Cortex of kidney (tissue), 1 donor: ENCODE data around the gene RAD23A.
A peak's percentile ranks its signal among the peaks of the same experiment; 100 is the strongest.
"Not testable (repeated sequence)": the region's sequence is repeated elsewhere in the genome, so short reads cannot be mapped to it uniquely, and the experiment has no call there.

Source experiments
- DNase-seq: peaks from one replicate; lab custom pipeline; 2025; lab: John Stamatoyannopoulos, UW

Gene RAD23A

DNA sequence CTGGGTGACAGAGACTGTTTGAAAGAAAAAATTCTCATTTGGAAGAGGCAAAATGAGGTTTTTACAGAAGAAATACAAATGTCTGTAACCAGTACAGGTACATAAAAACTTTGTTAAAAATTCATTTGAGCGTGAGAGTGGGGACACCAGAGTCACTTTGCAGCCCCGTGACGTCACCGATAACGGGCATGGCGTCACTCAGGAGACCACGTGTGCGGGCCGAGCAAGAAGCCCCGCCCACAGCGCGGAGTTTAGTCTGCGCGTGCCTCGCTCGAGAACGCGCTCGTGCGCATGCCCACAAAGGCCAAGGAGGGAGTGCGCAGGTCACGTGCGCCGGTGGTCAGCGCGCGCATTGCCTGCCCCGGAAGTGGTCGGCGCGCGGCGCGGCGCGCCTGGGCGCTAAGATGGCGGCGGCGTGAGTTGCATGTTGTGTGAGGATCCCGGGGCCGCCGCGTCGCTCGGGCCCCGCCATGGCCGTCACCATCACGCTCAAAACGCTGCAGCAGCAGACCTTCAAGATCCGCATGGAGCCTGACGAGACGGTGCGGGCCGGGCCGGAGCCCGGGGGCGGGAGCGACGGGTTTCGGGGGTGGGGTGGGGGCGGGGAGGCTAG, at the start of gene RAD23A:
Gene RAD23A, plus strand, starts transcription at position 384 of the 613 bp plus-strand sequence. Its CDS starts 87 bp downstream, at position 471.
- peak; percentile 52 for DNase-seq

DNA sequence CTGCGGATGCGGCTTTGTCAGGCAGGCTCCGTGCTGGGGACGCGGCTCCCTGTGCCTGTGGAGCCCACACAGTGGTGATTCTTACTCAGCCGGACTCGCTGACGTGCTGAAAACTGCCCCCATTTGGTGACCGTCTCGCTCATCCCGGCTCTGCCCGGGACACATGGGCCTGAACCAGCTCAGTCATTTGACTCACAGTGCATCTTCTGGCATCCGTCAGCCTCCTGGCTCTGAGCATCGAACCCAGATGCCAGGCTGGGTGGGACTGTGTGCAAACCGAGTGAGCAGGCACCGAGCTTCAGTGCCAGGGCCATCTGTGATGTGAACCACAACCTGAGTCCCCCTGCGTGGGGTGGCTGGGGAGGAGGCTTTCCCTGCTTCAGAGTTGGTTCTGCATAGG, 49.2 kb upstream of the RAD23A start:
- DNase-seq = no peak

DNA sequence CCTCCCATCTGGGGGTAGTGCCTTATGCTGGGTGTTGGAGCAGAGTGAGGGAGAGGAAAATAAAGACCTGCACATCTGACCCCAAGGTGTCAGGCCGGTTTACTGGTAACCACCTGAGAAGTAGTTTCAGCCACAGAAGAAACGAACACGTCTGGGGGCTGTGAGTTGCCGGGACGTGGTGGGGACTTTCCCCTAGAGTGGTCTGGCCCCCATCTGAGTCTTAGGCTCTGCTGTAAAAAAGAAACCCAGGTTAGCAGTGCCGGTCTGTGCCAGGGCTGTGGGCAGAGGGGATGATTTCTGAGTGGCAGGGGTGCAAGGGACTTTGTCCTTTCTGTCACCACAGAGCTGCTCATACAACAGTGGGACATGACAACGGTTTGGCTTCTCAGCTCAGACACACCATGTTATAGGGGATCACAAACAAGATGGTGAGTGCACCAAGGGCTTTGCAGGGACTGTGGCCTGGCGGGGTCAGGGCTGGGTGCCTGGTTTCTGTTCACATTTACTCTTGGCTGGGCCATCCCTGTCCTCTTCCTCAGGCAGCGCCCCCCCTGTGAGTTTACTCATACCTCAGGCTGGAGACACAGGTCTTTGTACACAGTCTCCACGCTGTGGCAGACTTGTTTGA, 45.7 kb upstream of the RAD23A start:
- DNase-seq = no peak

DNA sequence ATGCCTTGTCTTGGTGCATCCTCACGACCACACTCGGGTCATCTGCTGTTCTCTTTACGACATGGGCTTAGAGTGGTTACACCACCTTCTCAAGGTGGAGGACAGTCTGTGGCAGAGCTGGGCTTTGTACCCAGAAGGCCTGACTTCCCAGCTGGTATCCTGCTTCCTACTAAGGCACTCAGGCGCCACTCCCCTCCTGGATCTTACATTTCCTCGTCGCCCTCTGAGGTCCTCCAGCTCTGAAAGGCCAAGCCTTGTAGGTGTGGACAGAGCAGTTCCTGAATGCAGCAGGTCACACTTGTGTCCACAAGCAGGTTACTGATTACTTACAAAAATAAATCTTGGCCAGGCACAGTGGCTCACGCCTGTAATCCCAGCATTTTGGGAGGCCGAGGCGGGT, 38.5 kb upstream of the RAD23A start:
- no peak for DNase-seq

DNA sequence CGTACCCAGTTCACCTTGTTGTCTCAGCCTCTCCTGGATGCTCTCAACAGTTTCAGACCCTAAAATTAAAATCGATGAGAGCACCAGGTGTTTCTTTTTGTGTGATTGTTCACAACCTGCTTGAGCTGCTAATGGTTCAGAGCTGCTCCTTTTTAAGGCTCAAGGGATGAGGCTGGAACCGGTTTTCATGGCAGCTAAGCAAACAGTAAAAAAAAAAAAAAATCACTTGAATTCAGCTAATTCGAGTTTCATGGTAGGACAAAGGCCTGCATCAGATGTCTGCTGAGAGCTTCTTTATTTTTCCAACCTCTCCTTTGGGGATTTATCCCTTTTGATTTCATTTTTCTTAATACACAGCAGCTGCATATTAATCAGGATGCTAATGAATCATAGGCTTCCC, 33.1 kb upstream of the RAD23A start:
- DNase-seq = no peak

DNA sequence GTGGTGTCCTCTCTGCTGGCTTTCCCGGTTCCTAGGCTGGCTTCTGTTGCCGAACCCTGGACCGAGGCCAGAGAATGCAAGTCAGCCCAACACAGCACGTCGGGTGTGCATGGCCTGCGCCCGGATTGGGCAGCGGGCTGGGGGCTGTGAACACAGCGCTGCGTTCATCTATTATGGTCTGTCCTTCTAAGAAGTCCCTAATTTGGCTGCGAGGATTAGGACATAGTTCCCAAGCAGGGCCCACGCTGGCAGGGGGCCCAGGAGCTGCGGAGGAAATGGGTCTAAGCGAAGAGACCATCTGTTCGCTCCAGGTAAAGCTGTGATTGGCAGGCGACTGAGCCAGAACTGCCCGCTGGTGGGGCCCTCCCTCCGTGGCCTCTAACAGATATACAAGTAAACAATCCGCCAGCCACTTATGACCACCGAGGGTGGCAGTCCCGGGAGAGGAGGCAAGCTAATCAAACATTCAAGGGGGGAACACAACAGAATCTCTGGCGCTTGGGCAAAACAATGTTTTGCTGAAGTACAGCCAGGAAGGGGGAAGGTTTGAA, 32.6 kb upstream of the RAD23A start:
- DNase-seq = no peak

DNA sequence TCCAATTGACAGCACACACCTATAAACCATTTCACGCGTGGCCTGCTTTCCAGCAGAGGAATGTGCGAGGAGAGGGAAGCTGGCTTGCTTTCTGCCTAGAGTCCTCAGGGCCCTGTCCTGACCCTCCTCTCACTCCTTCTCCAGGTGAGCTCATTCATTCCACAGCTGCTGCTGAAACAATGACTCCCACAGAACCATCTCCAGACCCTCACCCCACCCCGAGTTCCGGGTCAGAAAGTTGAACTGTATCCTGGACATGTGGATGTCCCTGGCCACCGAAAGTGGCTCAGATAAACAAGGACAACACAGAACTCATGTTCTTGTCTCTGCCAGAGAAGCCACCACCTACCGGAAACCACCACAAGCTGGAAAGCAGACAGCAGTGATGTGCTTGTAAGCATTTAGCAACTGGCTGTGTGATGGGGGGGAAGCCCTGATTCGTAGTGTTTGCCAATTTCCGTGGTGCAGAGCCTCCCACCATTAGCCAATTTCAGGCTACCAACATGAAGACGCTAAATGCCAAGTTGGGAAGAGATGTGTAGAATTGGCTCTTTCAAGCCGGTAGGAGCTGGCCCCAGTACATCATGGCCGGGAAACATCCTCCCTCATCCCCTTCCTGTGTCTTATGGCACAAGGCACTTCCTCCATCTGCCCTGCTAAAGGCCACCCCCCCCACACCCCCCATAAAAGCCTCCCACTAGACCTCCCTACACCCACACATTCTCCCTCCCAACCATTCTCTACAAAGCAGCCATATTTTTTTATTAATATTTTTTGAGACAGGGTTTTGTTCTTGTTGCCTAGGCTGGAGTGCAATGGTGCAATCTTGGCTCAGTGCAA, 31.6 kb upstream of the RAD23A start:
- no peak for DNase-seq

DNA sequence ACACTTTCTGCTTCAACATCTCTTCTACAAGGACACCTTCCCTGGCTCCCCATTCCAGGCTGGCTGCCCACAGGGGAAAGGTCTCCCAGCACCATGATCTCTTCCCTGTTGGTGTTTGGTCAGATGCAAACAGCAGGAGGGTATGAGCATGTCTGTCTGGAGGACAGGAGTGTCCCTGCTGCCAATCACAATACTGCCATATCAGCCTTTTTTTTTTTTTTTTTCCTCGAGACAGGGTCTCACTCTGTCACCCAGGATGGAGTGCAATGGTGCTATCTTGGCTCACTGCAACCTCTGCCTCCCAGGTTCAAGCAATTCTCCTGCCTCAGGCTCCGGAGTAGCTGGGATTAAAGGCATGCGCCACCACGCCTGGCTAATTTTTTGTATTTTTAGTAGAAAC, 29.8 kb upstream of the RAD23A start:
- DNase-seq = not testable (repeated sequence)

DNA sequence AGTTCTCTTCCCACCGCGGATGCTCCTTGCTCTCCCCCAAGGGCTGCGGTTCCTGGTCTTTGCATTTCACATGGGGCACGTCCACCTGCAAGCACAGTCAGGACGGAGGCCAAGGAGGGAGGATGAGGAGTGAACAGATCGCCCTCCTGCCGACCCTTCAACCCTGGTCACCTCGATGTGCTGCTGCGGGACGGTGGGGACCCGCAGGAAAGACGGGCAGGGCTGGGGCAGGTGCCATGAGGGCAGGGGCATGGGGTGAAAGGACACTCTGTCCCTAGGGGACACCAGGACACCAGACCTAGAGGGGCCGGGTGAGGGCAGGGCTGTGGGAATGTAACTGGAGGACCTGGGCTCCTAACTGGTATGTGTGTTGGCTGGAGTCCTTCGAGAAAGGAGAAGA, 27.4 kb upstream of the RAD23A start:
- no peak for DNase-seq

DNA sequence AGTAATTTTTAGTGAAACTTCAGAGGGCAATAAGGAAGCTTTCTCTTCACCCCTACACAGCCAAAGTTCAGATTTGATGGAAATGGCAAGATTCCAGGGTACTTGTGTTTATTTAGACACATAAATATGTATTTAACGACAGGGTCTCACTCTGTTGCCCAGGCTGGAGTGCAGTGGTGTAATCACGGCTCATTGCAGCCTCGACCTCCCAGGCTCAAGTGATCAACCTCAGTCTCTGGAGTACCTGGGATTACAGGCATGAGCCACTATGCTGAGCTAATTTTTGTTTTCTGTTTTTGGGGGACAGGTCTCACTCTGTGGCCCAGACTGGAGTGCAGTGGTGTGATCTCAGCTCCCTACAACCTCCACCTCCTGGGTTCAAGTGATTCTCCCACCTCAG, 24.6 kb upstream of the RAD23A start:
- DNase-seq = no peak

DNA sequence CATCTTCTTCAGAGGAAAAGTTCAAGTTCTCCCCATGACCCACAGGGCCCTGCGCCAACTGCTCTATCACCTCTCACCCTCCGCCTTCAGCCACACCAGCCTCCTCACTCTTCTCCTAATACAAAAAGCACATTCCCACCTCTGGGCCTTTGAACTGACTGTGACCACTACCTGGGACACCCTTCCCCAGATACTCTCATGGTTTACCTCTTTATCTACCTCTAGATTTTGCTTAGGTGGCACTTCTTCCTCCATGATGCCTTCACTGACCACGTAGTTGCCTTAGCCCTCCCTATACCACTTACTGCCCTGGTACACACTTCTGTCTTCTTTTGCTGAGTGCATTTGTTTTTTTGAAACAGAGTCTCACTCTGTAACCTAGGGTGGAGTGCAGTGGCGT, 22.7 kb upstream of the RAD23A start:
- DNase-seq = no peak

DNA sequence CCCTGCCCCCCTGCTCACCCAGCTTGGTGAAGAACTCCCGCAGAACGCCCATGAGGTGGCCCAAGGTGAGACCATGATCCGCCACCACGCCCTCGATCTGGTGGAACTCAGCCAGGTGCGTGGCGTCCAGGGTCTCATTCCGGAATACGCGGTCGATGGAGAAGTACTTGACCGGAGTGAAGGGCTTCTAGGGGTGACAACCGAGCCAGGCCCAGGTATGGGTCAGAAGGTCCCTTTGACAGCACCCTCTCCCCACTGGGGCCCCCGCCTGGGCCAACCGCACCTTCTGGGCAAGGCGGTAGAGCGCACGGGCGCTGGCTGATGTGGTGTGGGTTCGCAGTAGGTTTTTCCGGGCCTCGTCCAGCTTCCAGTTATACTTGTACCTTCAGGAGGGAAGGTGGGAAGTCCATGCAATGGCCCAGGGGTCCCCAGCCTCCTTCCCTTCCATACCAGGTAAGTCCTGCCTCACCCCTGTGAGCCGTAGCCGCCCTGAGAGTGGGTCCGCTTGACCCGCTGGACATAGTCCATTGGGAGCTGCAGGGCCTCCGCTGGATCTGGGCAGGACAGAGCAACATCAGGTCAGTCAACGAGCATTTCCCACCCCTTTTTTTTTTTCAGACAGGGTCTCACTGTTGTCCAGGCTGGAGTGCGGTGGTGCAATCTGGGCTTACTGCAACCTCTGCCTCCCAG, 20.9 kb upstream of the RAD23A start:
- no peak for DNase-seq

DNA sequence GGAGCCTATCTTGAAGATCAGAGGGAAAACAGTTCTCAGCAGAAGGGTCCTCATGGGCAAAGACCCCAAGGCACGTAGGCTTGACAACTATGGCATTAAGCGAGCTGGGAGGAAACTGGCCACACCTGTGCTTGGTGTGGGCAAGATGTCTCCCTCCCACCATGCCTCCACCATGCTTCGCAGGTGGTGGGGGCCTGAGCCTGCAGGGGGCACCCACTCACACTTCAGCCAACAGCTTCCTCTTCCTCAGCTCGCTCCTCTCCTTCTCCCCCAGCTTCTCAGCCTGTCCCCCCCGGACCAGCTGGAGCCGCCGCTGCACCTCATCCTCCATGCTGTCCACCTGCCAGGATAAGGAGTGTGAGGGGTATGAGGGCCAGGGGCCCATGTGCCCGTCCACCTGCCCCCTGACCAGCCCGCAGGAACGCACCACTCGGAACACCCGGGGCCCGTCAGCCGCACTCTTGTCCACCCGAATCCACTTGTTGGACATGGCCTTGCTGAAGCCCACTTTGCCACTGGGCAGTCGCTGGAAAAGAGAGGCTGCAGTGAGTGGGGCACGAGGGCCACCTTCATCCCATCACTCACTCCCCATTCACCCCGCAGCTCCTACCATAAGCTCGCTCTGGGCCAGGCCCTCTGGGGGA, 15.5 kb upstream of the RAD23A start:
- no peak for DNase-seq

DNA sequence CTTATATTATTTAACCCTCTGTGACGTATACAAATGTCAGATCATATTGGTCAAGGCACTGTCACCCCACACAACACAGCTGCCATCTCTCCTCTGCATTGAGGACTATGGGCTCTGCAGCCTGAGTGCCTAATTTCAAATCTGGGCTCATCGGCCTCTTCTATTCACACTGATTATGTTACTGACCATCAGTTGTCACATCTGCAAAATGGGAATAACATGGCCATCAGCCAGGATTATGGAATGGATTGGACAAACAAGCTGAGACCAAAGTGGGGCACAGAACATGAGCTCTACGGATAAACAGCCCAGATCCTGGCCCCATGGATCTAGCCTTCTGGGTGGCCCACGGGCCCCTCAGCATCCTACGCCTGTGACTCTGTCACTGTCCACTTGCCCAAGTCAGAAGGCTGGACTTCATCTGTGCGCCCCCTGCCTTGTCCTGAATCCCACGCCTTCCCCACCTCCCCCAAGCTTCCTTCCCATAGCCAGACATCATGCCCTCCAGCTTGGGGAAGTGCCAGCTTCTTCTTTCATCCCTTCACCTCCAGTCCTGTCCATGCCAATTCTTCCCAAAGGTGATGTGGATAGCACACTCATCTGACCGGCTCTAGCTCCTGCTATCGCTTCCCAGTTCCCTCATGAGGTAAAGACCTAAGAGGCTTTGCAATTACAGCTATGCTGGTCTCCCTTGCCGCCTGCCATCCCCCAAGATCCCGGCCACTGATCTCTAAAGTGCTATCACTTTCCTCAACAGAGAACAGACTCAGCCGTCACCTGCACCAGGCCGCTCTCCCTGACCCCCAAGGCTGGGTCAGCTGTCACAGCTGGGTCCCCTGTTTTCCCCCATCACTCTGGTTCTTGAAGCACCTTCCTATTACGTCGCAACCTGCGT, 13.0 kb upstream of the RAD23A start:
- no peak for DNase-seq

DNA sequence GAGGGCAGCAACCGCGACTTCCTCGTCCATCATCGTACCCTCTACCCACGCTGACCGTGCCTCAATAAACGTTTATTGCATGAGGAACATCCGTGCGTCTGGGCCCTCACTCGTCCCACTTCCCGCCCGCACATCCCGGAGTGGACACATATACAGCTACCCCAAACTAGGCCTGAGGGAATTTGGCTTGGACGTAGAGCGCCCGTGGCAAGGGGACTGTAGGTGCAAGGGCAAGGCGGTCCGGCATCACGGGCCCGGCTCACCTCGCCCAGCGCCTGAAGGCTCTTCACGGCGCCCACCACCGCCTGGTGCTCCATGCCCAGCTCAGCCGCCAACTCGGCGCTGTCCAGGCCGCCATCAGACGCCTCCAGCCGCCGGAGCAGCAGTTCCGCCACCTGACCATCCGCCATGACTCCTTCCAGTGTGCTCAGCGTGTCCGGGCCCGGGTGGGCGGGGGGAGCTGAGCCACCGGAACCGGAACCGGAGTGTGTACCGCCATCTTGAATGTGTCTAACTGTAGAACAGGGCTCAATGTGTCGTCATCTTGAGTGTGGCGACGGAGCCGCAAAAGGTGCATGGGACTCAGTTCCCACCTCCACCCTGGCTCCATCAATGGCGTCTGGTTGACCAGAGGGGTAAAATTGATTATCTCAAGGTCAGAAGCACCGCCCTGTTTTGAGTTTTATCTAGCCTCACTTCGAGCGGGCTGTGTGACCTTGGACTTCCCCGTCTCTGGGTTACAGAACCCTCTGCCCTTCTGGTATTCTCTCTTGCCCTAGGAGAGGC, 12.2 kb upstream of the RAD23A start, which contains the start of gene FARSA:
Gene FARSA, minus strand, starts transcription at position 425 of the 786 bp plus-strand sequence. Its CDS starts 15 bp downstream, at position 410.
- no peak for DNase-seq

DNA sequence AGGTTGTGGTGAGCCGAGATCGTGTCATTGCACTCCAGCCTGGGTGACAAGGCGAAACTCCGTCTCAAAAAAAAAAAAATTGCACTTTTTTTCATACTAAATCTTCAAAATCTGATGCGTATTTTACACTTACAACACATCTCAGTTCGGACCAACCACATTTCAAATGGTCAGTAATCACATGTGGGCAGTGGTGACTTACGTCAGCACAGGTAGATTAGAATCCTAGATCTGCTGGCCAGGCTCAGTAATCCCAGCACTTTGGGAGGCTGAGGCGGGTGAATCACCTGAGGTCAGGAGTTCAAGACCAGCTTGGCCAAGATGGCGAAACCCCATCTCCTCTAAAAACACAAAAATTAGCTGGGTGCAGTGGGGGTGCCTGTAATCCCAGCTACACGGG, 10.6 kb upstream of the RAD23A start:
- DNase-seq = no peak

DNA sequence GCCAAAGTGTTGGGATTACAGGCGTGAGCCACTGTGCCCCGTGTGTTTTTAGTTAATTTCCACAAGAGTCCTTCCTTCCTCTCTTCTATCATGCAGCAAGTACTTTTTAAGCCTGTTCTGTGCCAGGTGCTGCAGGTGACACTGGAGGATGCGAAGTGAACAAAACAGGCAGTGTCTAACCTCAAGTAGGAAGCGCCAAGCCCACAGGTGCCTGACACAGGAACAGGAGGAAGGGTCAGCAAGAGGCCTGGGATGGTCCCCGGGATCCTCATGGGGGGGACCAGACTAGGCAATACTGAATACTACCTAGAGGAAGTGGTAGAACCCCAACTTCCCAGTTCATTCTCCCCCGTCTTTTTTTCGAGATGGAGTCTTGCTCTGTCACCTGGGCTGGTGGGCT, 9.1 kb upstream of the RAD23A start:
- no peak for DNase-seq

DNA sequence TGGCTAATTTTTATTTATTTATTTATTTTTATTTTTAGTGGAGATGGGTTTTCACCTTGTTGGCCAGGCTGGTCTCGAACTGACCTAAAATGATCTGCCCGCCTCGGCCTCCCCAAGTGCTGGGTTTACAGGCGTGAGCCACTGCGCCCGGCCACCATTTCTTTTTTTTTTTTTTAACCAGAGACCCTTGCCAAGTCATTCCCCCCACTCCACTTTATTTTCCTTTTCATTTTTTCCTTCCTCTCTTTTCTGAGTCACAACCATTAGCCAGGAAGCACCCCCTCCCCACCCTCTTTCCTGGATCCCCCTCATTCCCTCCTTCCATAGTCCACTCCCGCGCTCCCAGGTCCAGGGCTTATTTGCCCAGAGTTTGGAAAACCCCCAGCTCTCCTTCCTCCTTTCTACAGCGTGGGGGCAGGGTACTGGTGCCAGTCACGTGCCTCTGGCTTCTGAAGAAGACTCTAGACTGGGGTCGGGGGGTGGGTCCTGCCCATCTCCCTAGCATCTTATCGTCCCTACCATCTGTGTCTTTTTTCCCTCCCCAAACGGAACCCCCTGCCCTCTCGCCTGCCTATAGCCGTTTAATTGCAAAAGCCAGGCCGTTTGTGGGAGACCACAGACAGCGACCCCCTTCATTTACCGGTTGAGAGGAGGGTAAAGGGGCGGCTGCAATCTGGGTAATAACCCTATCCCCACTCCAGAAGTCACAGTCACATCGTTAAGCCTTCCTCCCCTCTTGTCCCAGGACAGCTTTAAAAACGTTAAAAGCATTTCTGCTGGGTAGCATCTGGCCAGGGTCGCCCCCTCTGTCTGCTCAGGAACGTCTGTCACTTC, 8.4 kb upstream of the RAD23A start:
- DNase-seq = no peak
